Measurements from ENCODE around the gene COBL. TPM values are rescaled to one million over a fixed set of nuclear protein-coding genes. Genes with fewer than 3 reads are reported as not detected.

The COBL gene
- total RNA-seq, 3 donors from 2014 or later, result 2.2 to 37.3 (median 16.1) TPM

GRCh38 chr7:51349820-51350545 lies 33.4 kb upstream of the COBL start:
- TF ChIP-seq CTCF (IDR thresholded peaks at IDR 0.05) (no peak), POLR2AphosphoS5 (IDR thresholded peaks at IDR 0.05) (peak in 2 of 3 donors; percentile 25 to 45)
- Histone ChIP-seq H3K27ac (peak overlapping the region; percentile 68 to 76), H3K4me1 (no peaks in the 10 kb centered on the region), H3K9me3 (no peaks in the 10 kb centered on the region), H3K36me3 (no peaks in the 10 kb centered on the region), H3K27me3 (no peaks in the 10 kb centered on the region), H3K4me3 (no peak overlapping the region)
- intact Hi-C loops (cut with DNase I; ENCODE audit: low total_unique reads), result no loop called here
- peak in 1 of 2 donors; percentile 64 for DNase-seq (ENCODE audit: low spot score in 2 of 2)

- H3K9me3 ChIP-seq, result no peaks in the 10 kb centered on the region
- H3K4me3 ChIP-seq, result no peak overlapping the region
- H3K36me3 ChIP-seq, result no peaks in the 10 kb centered on the region
- H3K4me1 ChIP-seq, result no peaks in the 10 kb centered on the region
- peak overlapping the region in 1 of 2 donors; percentile 3 for H3K27ac ChIP-seq
- TF ChIP-seq POLR2AphosphoS5 (IDR thresholded peaks at IDR 0.05) (no peak), POLR2A (IDR thresholded peaks at IDR 0.05) (no peak), CTCF (IDR thresholded peaks at IDR 0.05) (no peak)
- intact Hi-C loops (cut with DNase I; ENCODE audit: low total_unique reads), result no loop called here
- DNase-seq (ENCODE audit: low spot score in 2 of 2), result no peak
- no peaks in the 10 kb centered on the region for H3K27me3 ChIP-seq
Observed at GRCh38 chr7:51346126-51346525, 29.5 kb upstream of the COBL start.

DNA sequence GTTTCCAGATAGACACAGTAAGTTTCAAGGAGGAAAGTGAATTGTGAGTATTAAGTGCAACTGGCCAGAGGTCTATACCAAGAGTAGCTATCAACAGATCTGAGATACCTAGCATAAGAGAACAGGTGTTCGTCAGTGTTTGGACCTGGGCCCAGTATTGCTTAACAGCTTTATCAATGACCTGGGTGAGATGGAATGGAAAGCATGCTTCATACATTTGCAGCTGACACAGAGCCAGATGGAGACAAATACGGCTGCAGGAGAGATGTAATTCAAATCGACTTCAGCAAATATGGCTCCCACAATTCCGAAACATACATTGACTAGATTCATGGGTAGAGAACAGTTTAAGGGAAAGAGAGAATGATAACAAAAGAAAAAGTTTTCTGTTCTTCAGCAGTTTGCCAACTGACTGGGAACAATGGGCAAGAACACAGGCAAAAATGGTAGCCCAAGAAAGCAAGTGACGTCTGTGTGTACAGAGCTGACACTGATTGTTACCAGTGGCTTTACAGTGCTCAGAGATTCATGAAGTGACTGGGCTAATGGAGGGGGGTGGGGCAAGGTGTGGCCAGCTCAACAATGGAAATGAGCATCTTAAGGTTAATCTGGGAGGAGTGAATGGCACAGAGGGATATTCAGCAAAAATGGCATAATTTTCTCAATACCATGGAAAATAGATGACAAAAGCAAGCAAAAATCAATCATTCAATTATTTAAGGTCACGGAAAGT lies 28.0 kb upstream of the COBL start:
- Histone ChIP-seq H3K27ac (no peak overlapping the region), H3K36me3 (no peaks in the 10 kb centered on the region), H3K9me3 (no peaks in the 10 kb centered on the region), H3K4me3 (no peak overlapping the region), H3K27me3 (no peaks in the 10 kb centered on the region), H3K4me1 (no peaks in the 10 kb centered on the region)
- TF ChIP-seq POLR2A (IDR thresholded peaks at IDR 0.05) (no peak), CTCF (IDR thresholded peaks at IDR 0.05) (no peak), POLR2AphosphoS5 (IDR thresholded peaks at IDR 0.05) (no peak)
- peak in 1 of 2 donors; percentile 37 for DNase-seq (ENCODE audit: low spot score in 2 of 2)
- intact Hi-C loops (cut with DNase I; ENCODE audit: low total_unique reads), result no loop called here

GRCh38 chr7:51340936-51341335 lies 24.3 kb upstream of the COBL start:
- DNase-seq (ENCODE audit: low spot score in 2 of 2), result no peak
- intact Hi-C loops (cut with DNase I; ENCODE audit: low total_unique reads), result no loop called here
- Histone ChIP-seq H3K27ac (no peak overlapping the region), H3K4me3 (no peak overlapping the region), H3K4me1 (no peaks in the 10 kb centered on the region), H3K27me3 (no peaks in the 10 kb centered on the region), H3K9me3 (no peaks in the 10 kb centered on the region), H3K36me3 (no peaks in the 10 kb centered on the region)
- TF ChIP-seq CTCF (IDR thresholded peaks at IDR 0.05), result no peak
- TF ChIP-seq POLR2AphosphoS5 (IDR thresholded peaks at IDR 0.05), result no peak
- no peak for TF ChIP-seq POLR2A (IDR thresholded peaks at IDR 0.05)
